SK-N-SH (cell line): ENCODE results near the gene RAMP3.

Source experiments
- CHD2 ChIP-seq: fragments of 150-350 bp; IDR thresholded peaks from 2 replicates; pipeline ENCODE4 v1.6.1; 2018; ENCODE audit warnings: low read length; ENCODE audit not compliant: partially characterized antibody
- CTCF ChIP-seq: fragments of 200-600 bp; sonication (generic); IDR thresholded peaks from 2 replicates; pipeline ENCODE4 v1.6.1; 2017; ENCODE audit warnings: antibody characterized with exemption, mild to moderate bottlenecking, moderate library complexity
- EP300 ChIP-seq, 2 experiments: IDR thresholded peaks; 2 replicates each; pipeline versions ENCODE4 v1.4.0 to v1.6.1; 2012; ENCODE audit warnings: borderline replicate concordance in 1 of 2, low read depth in 1 of 2, low read length in 1 of 2
- GABPA ChIP-seq: IDR thresholded peaks from 2 replicates; pipeline ENCODE4 v1.4.0; 2012; ENCODE audit warnings: low read depth, mild to moderate bottlenecking
- MAX ChIP-seq: IDR thresholded peaks from 2 replicates; pipeline ENCODE4 v1.4.0; 2012; ENCODE audit warnings: low read depth

GRCh38 chr7:45225948-45226335 lies 68.4 kb downstream of the RAMP3 start:
- TF ChIP-seq EP300 (IDR thresholded peaks at IDR 0.05; ENCODE audit: borderline replicate concordance in 1 of 2, low read depth in 1 of 2, low read length in 1 of 2) (no peak), MAX (no peak), GABPA (no peak), CHD2 (no peak), CTCF (no peak)
